ENCODE measurements around the gene FGD5.

The FGD5 gene

DNA sequence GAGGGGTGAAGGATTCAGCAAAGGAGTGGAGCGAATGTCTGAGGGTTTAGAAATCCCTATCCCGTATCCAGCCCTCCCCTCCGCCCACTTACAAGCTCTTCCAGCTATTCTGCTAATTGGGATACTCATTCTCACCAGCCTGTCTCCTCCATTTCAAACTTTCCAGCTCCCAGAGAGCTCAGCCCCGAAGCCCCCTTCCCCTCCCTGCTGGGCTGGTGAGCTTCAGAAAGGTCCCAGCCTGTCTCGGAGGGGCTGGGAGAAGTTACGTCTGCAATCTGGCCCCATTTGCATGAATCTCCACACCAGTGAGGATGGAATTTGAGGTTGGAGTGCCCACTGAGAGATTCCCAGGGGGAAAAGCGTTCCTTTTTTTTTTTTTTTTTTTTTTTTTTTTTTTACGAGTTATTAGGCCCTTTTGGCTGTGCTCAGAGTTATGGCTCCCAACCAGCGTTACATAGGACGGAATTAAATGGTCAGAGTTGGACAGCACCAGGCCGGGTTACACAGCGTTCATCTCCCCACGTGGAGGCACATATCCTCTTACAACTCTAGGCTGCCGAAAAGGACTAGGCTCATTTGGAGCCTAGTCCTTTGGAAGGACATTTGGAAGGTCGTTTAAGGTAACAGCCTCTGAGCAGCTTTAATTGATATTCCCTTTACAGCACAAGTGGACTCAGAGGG, 34.6 kb downstream of the FGD5 start:
- no peaks in the 10 kb centered on the region for H3K79me2 ChIP-seq (ENCODE audit: insufficient read depth, low read length)
- TF ChIP-seq, protein P1, sequence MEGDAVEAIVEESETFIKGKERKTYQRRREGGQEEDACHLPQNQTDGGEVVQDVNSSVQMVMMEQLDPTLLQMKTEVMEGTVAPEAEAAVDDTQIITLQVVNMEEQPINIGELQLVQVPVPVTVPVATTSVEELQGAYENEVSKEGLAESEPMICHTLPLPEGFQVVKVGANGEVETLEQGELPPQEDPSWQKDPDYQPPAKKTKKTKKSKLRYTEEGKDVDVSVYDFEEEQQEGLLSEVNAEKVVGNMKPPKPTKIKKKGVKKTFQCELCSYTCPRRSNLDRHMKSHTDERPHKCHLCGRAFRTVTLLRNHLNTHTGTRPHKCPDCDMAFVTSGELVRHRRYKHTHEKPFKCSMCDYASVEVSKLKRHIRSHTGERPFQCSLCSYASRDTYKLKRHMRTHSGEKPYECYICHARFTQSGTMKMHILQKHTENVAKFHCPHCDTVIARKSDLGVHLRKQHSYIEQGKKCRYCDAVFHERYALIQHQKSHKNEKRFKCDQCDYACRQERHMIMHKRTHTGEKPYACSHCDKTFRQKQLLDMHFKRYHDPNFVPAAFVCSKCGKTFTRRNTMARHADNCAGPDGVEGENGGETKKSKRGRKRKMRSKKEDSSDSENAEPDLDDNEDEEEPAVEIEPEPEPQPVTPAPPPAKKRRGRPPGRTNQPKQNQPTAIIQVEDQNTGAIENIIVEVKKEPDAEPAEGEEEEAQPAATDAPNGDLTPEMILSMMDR (IDR thresholded peaks at IDR 0.05; ENCODE audit: low read length) = no peak
- no peak for TF ChIP-seq EZH2 (IDR thresholded peaks at IDR 0.05; ENCODE audit: borderline replicate concordance, low read length)
- no peaks in the 10 kb centered on the region; the same call in 1 of the 2 replicates for H3K36me3 ChIP-seq (ENCODE audit: insufficient read depth, low read length)
- no peaks in the 10 kb centered on the region for H3K4me1 ChIP-seq (ENCODE audit: insufficient read depth, low read length, severe bottlenecking)
- no peaks in the 10 kb centered on the region for H3F3A ChIP-seq (ENCODE audit: insufficient read depth, low read length)
- H3K4me3 ChIP-seq (ENCODE audit: low read depth, low read length, poor library complexity, severe bottlenecking) = no peak overlapping the region
- no peak overlapping the region for H3K9ac ChIP-seq (ENCODE audit: low read length)
- H3K9me3 ChIP-seq (ENCODE audit: low read length) = 0 out of 2 replicates have a peak, but pooled peaks cover 5% of the 10 kb centered on the region
- no peak overlapping the region for H3K27ac ChIP-seq (ENCODE audit: low read depth, low read length, poor library complexity, severe bottlenecking)
- peaks cover 10% of the 10 kb centered on the region; the same call in 1 of the 2 replicates for H3K27me3 ChIP-seq (ENCODE audit: insufficient read depth, low read length)
- H4K20me1 ChIP-seq (ENCODE audit: insufficient read depth, low read length) = no peaks in the 10 kb centered on the region
- no peak overlapping the region for H2AFZ ChIP-seq (ENCODE audit: low read length)
- H3K9me2 ChIP-seq (ENCODE audit: low read depth, low read length) = no peaks in the 10 kb centered on the region
- H3K4me2 ChIP-seq (ENCODE audit: low read length) = no peak overlapping the region

DNA sequence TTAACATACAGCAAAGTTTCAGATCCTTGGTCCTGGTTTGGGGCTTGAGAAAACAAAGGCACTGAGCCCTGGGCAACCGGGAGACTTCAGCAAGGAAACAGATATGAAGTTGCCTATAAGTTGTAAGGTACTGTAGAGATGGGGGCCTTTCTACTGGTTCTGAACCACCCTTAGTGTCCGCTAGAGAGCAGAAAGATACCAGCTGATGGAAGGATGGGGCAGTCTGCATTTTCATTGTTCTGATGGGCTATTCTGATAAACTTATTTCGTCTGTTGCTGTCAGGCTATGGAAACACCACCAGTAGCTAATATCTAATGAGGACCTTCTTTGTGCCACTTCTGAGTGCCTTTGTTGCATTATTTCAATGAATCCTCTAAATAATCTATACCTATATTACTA, 38.7 kb downstream of the FGD5 start:
- Histone ChIP-seq H3K4me1 (ENCODE audit: insufficient read depth, low read length, severe bottlenecking) (no peaks in the 10 kb centered on the region), H3F3A (ENCODE audit: insufficient read depth, low read length) (no peaks in the 10 kb centered on the region), H3K27ac (ENCODE audit: low read depth, low read length, poor library complexity, severe bottlenecking) (no peak overlapping the region), H3K79me2 (ENCODE audit: insufficient read depth, low read length) (no peaks in the 10 kb centered on the region), H3K27me3 (ENCODE audit: insufficient read depth, low read length) (peaks cover 6% of the 10 kb centered on the region; the same call in 1 of the 2 replicates), H3K4me3 (ENCODE audit: low read depth, low read length, poor library complexity, severe bottlenecking) (no peak overlapping the region), H3K36me3 (ENCODE audit: insufficient read depth, low read length) (no peaks in the 10 kb centered on the region; the same call in 1 of the 2 replicates), H3K9me3 (ENCODE audit: low read length) (0 out of 2 replicates have a peak, but pooled peaks cover 5% of the 10 kb centered on the region), H3K9ac (ENCODE audit: low read length) (no peak overlapping the region), H4K20me1 (ENCODE audit: insufficient read depth, low read length) (no peaks in the 10 kb centered on the region), H2AFZ (ENCODE audit: low read length) (no peak overlapping the region), H3K9me2 (ENCODE audit: low read depth, low read length) (no peaks in the 10 kb centered on the region), H3K4me2 (ENCODE audit: low read length) (no peak overlapping the region)
- TF ChIP-seq, protein P1 (IDR thresholded peaks at IDR 0.05; ENCODE audit: low read length) = peak; percentile 30; the same call in 1 of the 2 replicates
- TF ChIP-seq EZH2 (IDR thresholded peaks at IDR 0.05; ENCODE audit: borderline replicate concordance, low read length) = no peak

DNA sequence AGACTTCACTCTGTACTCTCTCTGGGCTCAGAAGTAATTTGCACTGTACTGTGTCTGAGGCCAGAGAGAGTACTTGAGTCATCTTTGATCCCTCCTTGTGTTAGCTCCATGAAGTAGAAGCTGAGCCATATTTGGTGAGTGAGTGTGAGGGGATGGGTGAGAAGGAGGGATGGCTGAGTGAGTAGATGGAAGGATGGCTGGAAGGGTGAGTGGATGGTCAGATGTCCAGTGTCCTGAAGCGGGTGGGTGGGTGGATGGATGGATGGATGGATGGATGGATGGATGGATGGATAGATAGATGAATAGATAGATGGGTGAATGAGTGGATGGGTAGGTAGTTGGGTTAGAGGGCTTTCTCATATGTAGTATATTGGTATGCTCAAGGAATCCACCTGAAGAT, 39.3 kb downstream of the FGD5 start:
- no peaks in the 10 kb centered on the region for H3K4me1 ChIP-seq (ENCODE audit: insufficient read depth, low read length, severe bottlenecking)
- no peaks in the 10 kb centered on the region for H4K20me1 ChIP-seq (ENCODE audit: insufficient read depth, low read length)
- TF ChIP-seq, protein P1 (IDR thresholded peaks at IDR 0.05; ENCODE audit: low read length) = no peak
- no peak for TF ChIP-seq EZH2 (IDR thresholded peaks at IDR 0.05; ENCODE audit: borderline replicate concordance, low read length)
- H3K36me3 ChIP-seq (ENCODE audit: insufficient read depth, low read length) = no peaks in the 10 kb centered on the region; the same call in 1 of the 2 replicates
- 0 out of 2 replicates have a peak, but pooled peaks cover 5% of the 10 kb centered on the region for H3K9me3 ChIP-seq (ENCODE audit: low read length)
- H3K27me3 ChIP-seq (ENCODE audit: insufficient read depth, low read length) = peaks cover 6% of the 10 kb centered on the region; the same call in 1 of the 2 replicates
- H3F3A ChIP-seq (ENCODE audit: insufficient read depth, low read length) = no peaks in the 10 kb centered on the region
- no peaks in the 10 kb centered on the region for H3K79me2 ChIP-seq (ENCODE audit: insufficient read depth, low read length)
- no peak overlapping the region for H3K4me3 ChIP-seq (ENCODE audit: low read depth, low read length, poor library complexity, severe bottlenecking)
- H3K27ac ChIP-seq (ENCODE audit: low read depth, low read length, poor library complexity, severe bottlenecking) = no peak overlapping the region
- H3K4me2 ChIP-seq (ENCODE audit: low read length) = no peak overlapping the region
- no peak overlapping the region for H2AFZ ChIP-seq (ENCODE audit: low read length)
- H3K9me2 ChIP-seq (ENCODE audit: low read depth, low read length) = no peaks in the 10 kb centered on the region
- no peak overlapping the region for H3K9ac ChIP-seq (ENCODE audit: low read length)
